KMS-11 (cell line): Measurements from ENCODE around the gene AK1.

Experiments used
- H2AFZ ChIP-seq: fragments of 200-600 bp; sonication (generic); 2 replicates; pipeline ENCODE4 v1.6.1; 2016; ENCODE audit warnings: antibody characterized with exemption, mixed run types, low read depth
- H3K27ac ChIP-seq: fragments of 200-600 bp; sonication (generic); 2 replicates; pipeline ENCODE4 v1.6.1; 2016; ENCODE audit warnings: mild to moderate bottlenecking, mixed run types
- H3K27me3 ChIP-seq: fragments of 200-600 bp; sonication (generic); 2 replicates; pipeline ENCODE4 v1.6.1; 2017; ENCODE audit warnings: mild to moderate bottlenecking, low read depth, mixed run types, moderate library complexity; ENCODE audit not compliant: insufficient read depth
- H3K36me3 ChIP-seq: fragments of 200-600 bp; sonication (generic); 2 replicates; pipeline ENCODE4 v1.6.1; 2017; ENCODE audit warnings: mild to moderate bottlenecking, mixed run types; ENCODE audit not compliant: insufficient read depth
- H3K4me1 ChIP-seq: fragments of 200-600 bp; sonication (generic); 2 replicates; pipeline ENCODE4 v1.6.1; 2016; ENCODE audit warnings: mild to moderate bottlenecking, low read depth, mixed run types; ENCODE audit not compliant: poor library complexity, severe bottlenecking
- H3K4me2 ChIP-seq: fragments of 200-600 bp; sonication (generic); 2 replicates; pipeline ENCODE4 v1.7.0; 2016; ENCODE audit warnings: mild to moderate bottlenecking, mixed run types
- H3K4me3 ChIP-seq: fragments of 200-600 bp; sonication (generic); IDR thresholded peaks from 2 replicates; pipeline ENCODE4 v1.6.1; 2017; ENCODE audit warnings: low read depth, low read length, mixed read lengths; ENCODE audit not compliant: insufficient read depth
- H3K79me2 ChIP-seq: fragments of 200-600 bp; sonication (generic); 2 replicates; pipeline ENCODE4 v1.6.1; 2016; ENCODE audit warnings: low read depth, mixed run types; ENCODE audit not compliant: insufficient read depth
- H3K9ac ChIP-seq: fragments of 200-600 bp; sonication (generic); 2 replicates; pipeline ENCODE4 v1.6.1; 2016; ENCODE audit warnings: mild to moderate bottlenecking, mixed run types
- H4K20me1 ChIP-seq: fragments of 200-600 bp; sonication (generic); 2 replicates; pipeline ENCODE4 v1.6.1; 2016; ENCODE audit warnings: mild to moderate bottlenecking, mixed run types; ENCODE audit not compliant: insufficient read depth
- CTCF ChIP-seq: fragments of 200-600 bp; sonication (generic); conservative IDR thresholded peaks from 2 replicates; pipeline ENCODE4 v1.6.1; 2017; ENCODE audit warnings: low read depth, mild to moderate bottlenecking, antibody characterized with exemption, low read length, moderate library complexity, mixed read lengths

AK1 gene

GRCh38 chr9:127860260-127860659, 17.2 kb downstream of the AK1 start:
- H3K79me2 ChIP-seq = no peaks in the 10 kb centered on the region
- no peak for TF ChIP-seq CTCF
- no peak overlapping the region for H2AFZ ChIP-seq
- no peaks in the 10 kb centered on the region for H4K20me1 ChIP-seq
- no peak overlapping the region for H3K27ac ChIP-seq
- no peaks in the 10 kb centered on the region for H3K36me3 ChIP-seq
- H3K4me2 ChIP-seq = no peak overlapping the region
- no peaks in the 10 kb centered on the region for H3K4me1 ChIP-seq
- no peaks in the 10 kb centered on the region for H3K27me3 ChIP-seq
- no peak overlapping the region for H3K4me3 ChIP-seq
- H3K9ac ChIP-seq = no peak overlapping the region

DNA sequence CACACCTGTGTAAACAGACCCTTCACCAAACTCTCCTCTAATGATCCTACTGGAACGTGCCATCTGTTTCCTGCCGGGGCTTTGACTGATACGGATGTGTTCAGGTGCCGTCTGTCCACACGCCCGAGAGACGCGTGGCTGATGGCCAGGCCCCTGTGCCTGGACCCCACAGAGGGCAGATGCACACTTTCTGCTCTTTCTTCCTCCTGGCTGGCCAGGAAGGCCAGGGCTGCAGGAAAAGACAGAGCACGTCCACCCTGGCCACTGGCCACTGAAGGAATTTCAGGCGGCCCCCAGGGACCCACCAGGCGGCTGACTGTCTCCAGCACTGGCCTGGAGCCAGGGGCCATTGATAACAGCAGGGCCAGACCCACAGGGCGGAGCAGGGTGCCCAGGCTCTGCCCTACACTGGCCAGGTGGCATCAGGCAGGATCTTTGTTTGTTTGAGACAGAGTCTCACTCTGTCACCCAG, 19.4 kb downstream of the AK1 start:
- no peak overlapping the region for H3K9ac ChIP-seq
- H3K27ac ChIP-seq = no peak overlapping the region
- no peaks in the 10 kb centered on the region for H3K36me3 ChIP-seq
- no peaks in the 10 kb centered on the region for H3K4me1 ChIP-seq
- H3K4me2 ChIP-seq = no peak overlapping the region
- no peaks in the 10 kb centered on the region for H3K27me3 ChIP-seq
- no peaks in the 10 kb centered on the region for H4K20me1 ChIP-seq
- H3K79me2 ChIP-seq = no peaks in the 10 kb centered on the region
- no peak for TF ChIP-seq CTCF
- H3K4me3 ChIP-seq = no peak overlapping the region
- H2AFZ ChIP-seq = no peak overlapping the region

GRCh38 chr9:127857278-127857677, 20.2 kb downstream of the AK1 start:
- no peaks in the 10 kb centered on the region for H3K79me2 ChIP-seq
- no peak overlapping the region for H3K27ac ChIP-seq
- no peaks in the 10 kb centered on the region for H3K27me3 ChIP-seq
- H3K4me2 ChIP-seq = no peak overlapping the region
- H3K4me3 ChIP-seq = no peak overlapping the region
- H2AFZ ChIP-seq = no peak overlapping the region
- H3K9ac ChIP-seq = no peak overlapping the region
- TF ChIP-seq CTCF = no peak
- no peaks in the 10 kb centered on the region for H4K20me1 ChIP-seq
- H3K4me1 ChIP-seq = no peaks in the 10 kb centered on the region
- no peaks in the 10 kb centered on the region for H3K36me3 ChIP-seq

DNA sequence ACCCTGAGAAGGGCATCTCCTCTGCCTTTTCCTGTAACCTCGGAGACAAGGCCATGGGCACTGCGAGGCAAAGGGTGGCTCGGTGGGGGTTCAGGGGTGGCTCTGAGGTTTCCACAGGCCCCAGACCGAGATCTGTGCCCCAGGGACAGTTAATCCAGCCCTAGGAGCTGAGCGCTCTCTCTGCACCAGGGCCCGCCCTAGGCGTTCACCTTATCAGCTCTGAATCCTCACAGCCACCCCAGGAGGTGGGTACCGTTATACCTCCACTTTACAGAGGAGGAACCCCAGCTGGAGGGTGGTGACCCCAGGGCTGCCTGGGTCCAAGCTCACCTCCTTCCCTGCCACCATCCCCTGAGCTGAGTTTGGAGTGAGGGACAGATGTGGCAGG, 20.8 kb downstream of the AK1 start:
- Histone ChIP-seq H3K4me1 (no peaks in the 10 kb centered on the region), H2AFZ (no peak overlapping the region), H3K9ac (no peak overlapping the region), H3K4me2 (no peak overlapping the region), H3K4me3 (no peak overlapping the region), H3K27me3 (no peaks in the 10 kb centered on the region), H3K79me2 (no peaks in the 10 kb centered on the region), H3K36me3 (no peaks in the 10 kb centered on the region), H4K20me1 (no peaks in the 10 kb centered on the region), H3K27ac (no peak overlapping the region)
- no peak for TF ChIP-seq CTCF
